HepG2 (cell line): ENCODE data around the gene COX15. TPM values are rescaled to one million over a fixed set of nuclear protein-coding genes. Genes with fewer than 3 reads are reported as not detected.
A peak's percentile ranks its signal among the peaks of the same experiment; 100 is the strongest.

ENCODE experiments used
- ATAC-seq: fragments of 200-7000 bp; cut with Tn5 transposase; 3 replicates; pipeline ENCODE4 v1.9.1; 2020; ENCODE audit warnings: mild to moderate bottlenecking, moderate library complexity
- BruUV-seq: library from RNA; stranded (reverse); fragments of 400-500 nt; replicated peaks from 2 replicates; lab custom pipeline; 2021; lab: Mats Ljungman, UMichigan
- CTCF ChIA-PET: fragments of 300-600 bp; formaldehyde crosslinking; extraction: SDS; loops from one replicate; lab custom pipeline; 2021; ENCODE audit warnings: low total read pairs, inconsistent platforms, low intra/inter-chr PET ratio; lab: Yijun Ruan, JAX
- POLR2A ChIA-PET: fragments of 350-600 bp; sonication (Branson Sonifier 250); formaldehyde crosslinking; loops from one replicate; lab custom pipeline; 2020; ENCODE audit warnings: antibody characterized with exemption, inconsistent platforms; lab: Yijun Ruan, JAX
- DNase-seq: peaks from one replicate; pipeline ENCODE4 v3.0.0-alpha.2; 2015; ENCODE audit warnings: low spot score
- FAIRE-seq: peaks from 3 replicates; lab custom pipeline; 2011; peaks lifted over from hg19 to GRCh38; lab: Jason Lieb, UNC
- H2AFZ ChIP-seq: one replicate; pipeline ENCODE4 v1.6.1; 2011; ENCODE audit warnings: low read length, inconsistent platforms
- H3K27ac ChIP-seq: fragments of 300-600 bp; 3 replicates; pipeline ENCODE4 v1.8.0; 2011; ENCODE audit warnings: mixed run types, mild to moderate bottlenecking, mixed read lengths, low read length, inconsistent platforms; ENCODE audit not compliant: insufficient read depth; ENCODE audit errors: extremely low read length
- H3K27me3 ChIP-seq, 2 experiments: fragments of 200-600 bp in 1 of 2; 2 replicates in 1 of 2; 3 replicates in 1 of 2; pipeline versions ENCODE4 v1.6.0 to v1.8.0; 2011; ENCODE audit warnings: low read length in 2 of 2, mild to moderate bottlenecking in 2 of 2, moderate library complexity in 2 of 2, inconsistent platforms in 1 of 2; ENCODE audit not compliant: insufficient read depth in 2 of 2, control insufficient read depth in 1 of 2
- H3K36me3 ChIP-seq, 2 experiments: fragments of 200-600 bp in 1 of 2; replicated peaks in 1 of 2; 2 replicates in 1 of 2; 3 replicates in 1 of 2; pipeline versions ENCODE4 v1.5.1 to v1.8.0; 2011; ENCODE audit warnings: low read length in 2 of 2, inconsistent platforms in 1 of 2; ENCODE audit not compliant: insufficient read depth in 2 of 2, control insufficient read depth in 1 of 2
- H3K4me1 ChIP-seq: 2 replicates; pipeline ENCODE4 v1.5.1; 2012; ENCODE audit warnings: low read length, inconsistent platforms; ENCODE audit not compliant: insufficient read depth
- H3K4me2 ChIP-seq: 2 replicates; pipeline ENCODE4 v1.6.0; 2011; ENCODE audit warnings: low read depth, low read length, inconsistent platforms
- H3K4me3 ChIP-seq, 3 experiments: fragments of 200-600 bp in 1 of 3; sonication (generic), shearing (Covaris generic) in 1 of 3; replicated peaks in 1 of 3; 2 replicates each; pipeline ENCODE4 v1.5.1; 2011 to 2016; ENCODE audit warnings: low read length in 3 of 3, inconsistent platforms in 2 of 3, low read depth in 2 of 3, mild to moderate bottlenecking in 2 of 3, control low read depth in 1 of 3, mixed read lengths in 1 of 3; ENCODE audit not compliant: insufficient read depth in 1 of 3
- H3K79me2 ChIP-seq: one replicate; pipeline ENCODE4 v1.6.1; 2011; ENCODE audit warnings: low read length, inconsistent platforms; ENCODE audit not compliant: insufficient read depth
- H3K9ac ChIP-seq: 2 replicates; pipeline ENCODE4 v1.6.0; 2011; ENCODE audit warnings: mild to moderate bottlenecking, low read depth, low read length, inconsistent platforms; ENCODE audit not compliant: insufficient read depth
- H3K9me3 ChIP-seq: 2 replicates; pipeline ENCODE4 v1.5.1; 2012; ENCODE audit warnings: mild to moderate bottlenecking, low read length
- H4K20me1 ChIP-seq: 2 replicates; pipeline ENCODE4 v1.6.0; 2011; ENCODE audit warnings: inconsistent platforms, mild to moderate bottlenecking, low read length, moderate library complexity; ENCODE audit not compliant: insufficient read depth
- CENPBD1 ChIP-seq: sonication (generic); formaldehyde crosslinking; IDR thresholded peaks from 2 replicates; pipeline ENCODE4 v1.8.0; 2022; ENCODE audit warnings: missing genetic modification reagents, low read depth, mild to moderate bottlenecking, borderline replicate concordance
- FOXK2 ChIP-seq: fragments of 450-650 bp; IDR thresholded peaks from 2 replicates; pipeline ENCODE4 v1.6.1; 2016
- NBN ChIP-seq: fragments of 450-650 bp; conservative IDR thresholded peaks from 2 replicates; pipeline ENCODE4 v1.6.1; 2017
- NFE2L1 ChIP-seq: sonication (generic); formaldehyde crosslinking; IDR thresholded peaks from 2 replicates; pipeline ENCODE4 v1.4.0; 2020; ENCODE audit warnings: missing genetic modification reagents, mild to moderate bottlenecking, borderline replicate concordance
- THAP7 ChIP-seq: sonication (generic); formaldehyde crosslinking; IDR thresholded peaks from 2 replicates; pipeline ENCODE4 v1.8.1; 2023; ENCODE audit warnings: mild to moderate bottlenecking, missing genetic modification reagents
- THAP9 ChIP-seq: sonication (generic); formaldehyde crosslinking; IDR thresholded peaks from 2 replicates; pipeline ENCODE4; 2020; ENCODE audit warnings: missing genetic modification reagents, mild to moderate bottlenecking, borderline replicate concordance
- ZFP36L1 ChIP-seq: sonication (generic); formaldehyde crosslinking; IDR thresholded peaks from 2 replicates; pipeline ENCODE4 v1.8.0; 2022; ENCODE audit warnings: mild to moderate bottlenecking, missing genetic modification reagents, moderate library complexity
- ZNF543 ChIP-seq: sonication (generic); formaldehyde crosslinking; IDR thresholded peaks from 2 replicates; pipeline ENCODE4 v1.4.0; 2020; ENCODE audit warnings: mild to moderate bottlenecking, missing genetic modification reagents
- ZNF558 ChIP-seq: sonication (generic); formaldehyde crosslinking; IDR thresholded peaks from 2 replicates; pipeline ENCODE4 v1.9.0; 2022; ENCODE audit warnings: mild to moderate bottlenecking, missing genetic modification reagents, borderline replicate concordance
- ZNF562 ChIP-seq: sonication (generic); formaldehyde crosslinking; IDR thresholded peaks from 2 replicates; pipeline ENCODE4 v1.8.0; 2022; ENCODE audit warnings: missing genetic modification reagents, borderline replicate concordance
- ZSCAN22 ChIP-seq: sonication (generic); formaldehyde crosslinking; IDR thresholded peaks from 2 replicates; pipeline ENCODE4 v1.4.0; 2020; ENCODE audit warnings: mild to moderate bottlenecking, missing genetic modification reagents
- WGBS: methylation state at CpG from one replicate; pipeline ENCODE4 v1.1.6; 2017; ENCODE audit warnings: low lambda C conversion rate; 5-methylcytosine and 5-hydroxymethylcytosine counted together
- in situ Hi-C: cut with HindIII; loops from 2 replicates; pipeline ENCODE4 v1.10.0; 2017; ENCODE audit warnings: low pct_unique_long_range_greater_than_20kb; ENCODE audit not compliant: extremely low pct_ligation_motif_present
- intact Hi-C: fragments of 100-400 bp; cut with micrococcal nuclease; formaldehyde crosslinking; loops from one replicate; pipeline ENCODE4 v1.10.0; 2022; ENCODE audit not compliant: unreplicated experiment
- polyA plus RNA-seq, 8 experiments: library from polyadenylated mRNA; depleted of rRNA in 3 of 8; stranded (reverse) in 7 of 8; unstranded in 1 of 8; fragments of >200 nt; fragmentation: Illumina TruSeq in 4 of 8; extraction: Trizol in 4 of 8; gene quantifications; 2 replicates each; pipeline versions ENCODE4 v1.2.1 to v1.2.3, GENCODE V29; 2011 to 2016; ENCODE audit warnings: low read depth in 4 of 8, missing spikeins in 1 of 8, mixed read lengths in 1 of 8; ENCODE audit not compliant: insufficient read depth in 1 of 8
- total RNA-seq, 5 experiments: library from RNA; depleted of rRNA; stranded (reverse); fragments of >200 nt; fragmentation: Illumina TruSeq; extraction: Trizol; gene quantifications; 2 replicates each; pipeline ENCODE4 v1.2.3, GENCODE V29; 2016; ENCODE audit warnings: low read depth in 1 of 5
- TF ChIP-seq, protein P1 (sequence below): sonication (generic); formaldehyde crosslinking; IDR thresholded peaks from 2 replicates; pipeline ENCODE4 v1.4.0; 2020; ENCODE audit warnings: mild to moderate bottlenecking, missing genetic modification reagents

Gene COX15
- total and polyA plus RNA-seq, 2 of the 13 experiments (the other 11 are each of a cell fraction or from before 2014, with no cell fraction given) = 19.2 to 44.7 TPM

GRCh38 chr10:99761365-99761764 lies 29.4 kb upstream of the COX15 start:
- intact Hi-C loops = no loop called here

DNA sequence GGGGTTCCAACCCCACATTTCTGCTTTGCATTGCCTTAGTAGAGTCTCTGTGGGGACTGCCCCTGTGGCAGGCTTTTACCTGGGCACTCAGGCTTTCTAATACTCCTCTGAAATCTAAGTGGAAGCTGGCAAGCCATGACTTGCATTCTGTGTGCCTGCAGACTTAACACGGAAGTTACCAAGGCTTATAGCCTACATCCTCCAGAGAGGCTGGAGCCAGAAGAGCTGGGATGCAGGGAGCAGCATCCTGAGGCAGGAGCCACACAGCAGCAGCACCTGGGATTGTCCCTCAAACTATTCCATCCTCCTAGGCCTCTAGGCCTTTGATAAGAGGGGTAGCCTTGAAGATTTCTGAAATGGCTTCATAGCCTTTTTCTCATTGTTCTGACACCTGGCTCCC lies 28.4 kb upstream of the COX15 start:
- ChIA-PET POLR2A (no interaction called here), CTCF (no interaction called here)
- 71% methylated on average over 1 of the region's 1 CpG for WGBS
- FAIRE-seq (no peak), DNase-seq (no peak), ATAC-seq (peak; percentile 51)
- intact Hi-C loops = no loop called here
- peak overlapping the region; percentile 27 for H3K27ac ChIP-seq
- in situ Hi-C loops = no loop called here
- no TSS peak for BruUV-seq
- no peaks in the 10 kb centered on the region for H3K9me3 ChIP-seq
- H3K79me2 ChIP-seq = no peaks in the 10 kb centered on the region
- H2AFZ ChIP-seq = no peak overlapping the region
- no peaks in the 10 kb centered on the region for H4K20me1 ChIP-seq
- no peak overlapping the region for H3K4me3 ChIP-seq
- no peak overlapping the region for H3K9ac ChIP-seq
- H3K36me3 ChIP-seq = peaks cover 9 to 19% of the 10 kb centered on the region in 2 experiments; a peak in 4 of 5 replicates
- peaks cover 41% of the 10 kb centered on the region for H3K4me1 ChIP-seq
- no peaks in the 10 kb centered on the region for H3K27me3 ChIP-seq
- no peak overlapping the region for H3K4me2 ChIP-seq
- TF ChIP-seq CENPBD1 (CRISPR knock-in tag) (no peak), THAP9 (CRISPR knock-in tag) (no peak), ZNF558 (CRISPR knock-in tag) (no peak), FOXK2 (no peak), ZNF562 (CRISPR knock-in tag) (no peak), NBN (no peak), ZFP36L1 (CRISPR knock-in tag) (no peak), NFE2L1 (CRISPR knock-in tag) (no peak)

More at GRCh38 chr10:99761365-99761764, 29.4 kb upstream of the COX15 start:
- FAIRE-seq (no peak), ATAC-seq (peak; percentile 56), DNase-seq (no peak)
- BruUV-seq = no TSS peak
- Histone ChIP-seq H3K27me3 (no peaks in the 10 kb centered on the region), H2AFZ (no peak overlapping the region), H3K9ac (no peak overlapping the region), H3K79me2 (no peaks in the 10 kb centered on the region), H3K27ac (peak overlapping the region; percentile 29), H3K4me1 (peaks cover 30% of the 10 kb centered on the region), H3K4me2 (no peak overlapping the region), H4K20me1 (no peaks in the 10 kb centered on the region), H3K36me3 (peaks cover 7 to 10% of the 10 kb centered on the region in 2 experiments; a peak in 2 of 5 replicates), H3K4me3 (no peak overlapping the region), H3K9me3 (no peaks in the 10 kb centered on the region)
- TF ChIP-seq, protein P1, sequence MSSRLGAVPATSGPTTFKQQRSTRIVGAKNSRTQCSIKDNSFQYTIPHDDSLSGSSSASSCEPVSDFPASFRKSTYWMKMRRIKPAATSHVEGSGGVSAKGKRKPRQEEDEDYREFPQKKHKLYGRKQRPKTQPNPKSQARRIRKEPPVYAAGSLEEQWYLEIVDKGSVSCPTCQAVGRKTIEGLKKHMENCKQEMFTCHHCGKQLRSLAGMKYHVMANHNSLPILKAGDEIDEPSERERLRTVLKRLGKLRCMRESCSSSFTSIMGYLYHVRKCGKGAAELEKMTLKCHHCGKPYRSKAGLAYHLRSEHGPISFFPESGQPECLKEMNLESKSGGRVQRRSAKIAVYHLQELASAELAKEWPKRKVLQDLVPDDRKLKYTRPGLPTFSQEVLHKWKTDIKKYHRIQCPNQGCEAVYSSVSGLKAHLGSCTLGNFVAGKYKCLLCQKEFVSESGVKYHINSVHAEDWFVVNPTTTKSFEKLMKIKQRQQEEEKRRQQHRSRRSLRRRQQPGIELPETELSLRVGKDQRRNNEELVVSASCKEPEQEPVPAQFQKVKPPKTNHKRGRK (CRISPR knock-in tag) = no peak
- TF ChIP-seq THAP7 (CRISPR knock-in tag) (no peak), ZNF543 (CRISPR knock-in tag) (no peak), ZSCAN22 (CRISPR knock-in tag) (0 out of 2 replicates have a peak, but pooled peaks have one; percentile 26)
- ChIA-PET CTCF (no interaction called here), POLR2A (no interaction called here)
- in situ Hi-C loops = no loop called here
